SIG-M5 treated with dmso at 0.1 percent for 504 hours (cell line): Measurements from ENCODE around the gene STK33.

ENCODE experiments used
- DNase-seq: peaks from one replicate; lab custom pipeline; 2025; ENCODE audit not compliant: unreplicated experiment; lab: John Stamatoyannopoulos, UW

STK33 gene

GRCh38 chr11:8357891-8358566 is 236.0 kb downstream of the STK33 start:
- DNase-seq = no peak

- DNase-seq = no peak
These were observed 236.5 kb downstream of the STK33 start for GRCh38 chr11:8357505-8357888.

GRCh38 chr11:8356721-8357504 is 237.1 kb downstream of the STK33 start:
- no peak for DNase-seq

- no peak for DNase-seq
These were observed 237.8 kb downstream of the STK33 start for GRCh38 chr11:8356216-8356615.

GRCh38 chr11:8355416-8355742 is 238.6 kb downstream of the STK33 start:
- DNase-seq = no peak

GRCh38 chr11:8354622-8355415 is 239.2 kb downstream of the STK33 start:
- DNase-seq = no peak

GRCh38 chr11:8352876-8353505 is 241.0 kb downstream of the STK33 start:
- DNase-seq = no peak

GRCh38 chr11:8352103-8352875 is 241.7 kb downstream of the STK33 start:
- DNase-seq = no peak

GRCh38 chr11:8351223-8351622 is 242.8 kb downstream of the STK33 start:
- DNase-seq = no peak

GRCh38 chr11:8347978-8348377 is 246.1 kb downstream of the STK33 start:
- no peak for DNase-seq

GRCh38 chr11:8346157-8346755 is 247.8 kb downstream of the STK33 start:
- no peak for DNase-seq

GRCh38 chr11:8345179-8345578 is 248.8 kb downstream of the STK33 start:
- no peak for DNase-seq

GRCh38 chr11:8344346-8344745 is 249.7 kb downstream of the STK33 start:
- no peak for DNase-seq

- no peak for DNase-seq
These were observed 251.0 kb downstream of the STK33 start for GRCh38 chr11:8342821-8343681.

- no peak for DNase-seq
These were observed 252.0 kb downstream of the STK33 start for GRCh38 chr11:8341996-8342395.
